Trophoblast cell (in vitro differentiated cells and primary cell): ENCODE data around the gene SPATS1.

Experiments
- DNase-seq, 2 donors: peaks; one replicate each; pipeline ENCODE4 v3.0.0-alpha.2; 2016
- H2AFZ ChIP-seq: 2 replicates; pipeline ENCODE4 v1.6.1; 2013; ENCODE audit warnings: low read length, moderate library complexity, mild to moderate bottlenecking; ENCODE audit not compliant: insufficient read depth, poor library complexity
- H2AK5ac ChIP-seq: 2 replicates; pipeline ENCODE4 v1.6.1; 2013; ENCODE audit warnings: mild to moderate bottlenecking, low read length
- H2BK120ac ChIP-seq: 2 replicates; pipeline ENCODE4 v1.6.1; 2013; ENCODE audit warnings: low read length, mild to moderate bottlenecking, moderate library complexity; ENCODE audit not compliant: insufficient read depth, poor library complexity
- H2BK12ac ChIP-seq: 2 replicates; pipeline ENCODE4 v1.6.1; 2013; ENCODE audit warnings: mild to moderate bottlenecking, low read length, moderate library complexity
- H2BK5ac ChIP-seq: 2 replicates; pipeline ENCODE4 v1.6.1; 2013; ENCODE audit warnings: low read length, low read depth, moderate library complexity, mild to moderate bottlenecking; ENCODE audit not compliant: poor library complexity
- H3K14ac ChIP-seq: 2 replicates; pipeline ENCODE4 v1.6.1; 2013; ENCODE audit warnings: mild to moderate bottlenecking, low read length
- H3K18ac ChIP-seq: 2 replicates; pipeline ENCODE4 v1.6.1; 2013; ENCODE audit warnings: mild to moderate bottlenecking, low read length
- H3K23ac ChIP-seq: 2 replicates; pipeline ENCODE4 v1.6.1; 2013; ENCODE audit warnings: low read length
- H3K27ac ChIP-seq: 2 replicates; pipeline ENCODE4 v1.5.1; 2013; ENCODE audit warnings: low read depth, mild to moderate bottlenecking, inconsistent platforms, low read length, moderate library complexity
- H3K27me3 ChIP-seq: 2 replicates; pipeline ENCODE4 v1.6.1; 2013; ENCODE audit warnings: inconsistent platforms, mild to moderate bottlenecking, low read length, moderate library complexity; ENCODE audit not compliant: insufficient read depth
- H3K36me3 ChIP-seq, 2 experiments: 1 replicate in 1 of 2; 2 replicates in 1 of 2; pipeline ENCODE4 v1.6.1; 2013; ENCODE audit warnings: low read length in 2 of 2, mild to moderate bottlenecking in 2 of 2, moderate library complexity in 1 of 2; ENCODE audit not compliant: insufficient read depth in 2 of 2, control insufficient read depth in 1 of 2
- H3K4ac ChIP-seq: 2 replicates; pipeline ENCODE4 v1.6.1; 2013; ENCODE audit warnings: low read depth, mild to moderate bottlenecking, low read length, moderate library complexity
- H3K4me1 ChIP-seq, 2 experiments: 1 replicate in 1 of 2; 2 replicates in 1 of 2; pipeline ENCODE4 v1.6.1; 2013; ENCODE audit warnings: low read length in 2 of 2, mild to moderate bottlenecking in 2 of 2, moderate library complexity in 1 of 2; ENCODE audit not compliant: insufficient read depth in 2 of 2, control insufficient read depth in 1 of 2
- H3K4me2 ChIP-seq: 2 replicates; pipeline ENCODE4 v1.6.1; 2013; ENCODE audit warnings: inconsistent platforms, mild to moderate bottlenecking, low read length, moderate library complexity
- H3K4me3 ChIP-seq: 2 replicates; pipeline ENCODE4 v1.5.1; 2013; ENCODE audit warnings: mild to moderate bottlenecking, low read depth, low read length, inconsistent platforms
- H3K79me1 ChIP-seq: one replicate; pipeline ENCODE4 v1.6.1; 2013; ENCODE audit warnings: low read length
- H3K79me2 ChIP-seq: 2 replicates; pipeline ENCODE4 v1.6.1; 2013; ENCODE audit warnings: low read length, mild to moderate bottlenecking; ENCODE audit not compliant: control insufficient read depth, insufficient read depth, poor library complexity
- H3K9ac ChIP-seq: 2 replicates; pipeline ENCODE4 v1.6.1; 2013; ENCODE audit warnings: mild to moderate bottlenecking, low read length
- H3K9me3 ChIP-seq: 2 replicates; pipeline ENCODE4 v1.6.1; 2013; ENCODE audit warnings: low read depth, mild to moderate bottlenecking, control low read depth, inconsistent platforms, low read length; ENCODE audit not compliant: insufficient read depth
- H4K12ac ChIP-seq: 2 replicates; pipeline ENCODE4 v1.6.1; 2013; ENCODE audit warnings: low read depth, mild to moderate bottlenecking, low read length, moderate library complexity
- H4K8ac ChIP-seq: 2 replicates; pipeline ENCODE4 v1.6.1; 2013; ENCODE audit warnings: low read depth, mild to moderate bottlenecking, low read length, moderate library complexity
- H4K91ac ChIP-seq: one replicate; pipeline ENCODE4 v1.6.1; 2013; ENCODE audit warnings: low read depth, mild to moderate bottlenecking, low read length, moderate library complexity
- WGBS: extraction: QIAGEN DNeasy Blood & Tissue Kit; methylation state at CpG from one replicate; pipeline ENCODE4 v1.1.7; 2013; ENCODE audit warnings: missing lambda C conversion rate; ENCODE audit not compliant: insufficient read length, insufficient coverage; ENCODE audit errors: extremely low coverage; 5-methylcytosine and 5-hydroxymethylcytosine counted together

Gene SPATS1

GRCh38 chr6:44298055-44298803 lies 44.2 kb upstream of the SPATS1 start:
- no peak overlapping the region for H4K8ac ChIP-seq
- H3K9me3 ChIP-seq = peaks cover 3% of the 10 kb centered on the region
- no peak overlapping the region for H2AK5ac ChIP-seq
- no peak for DNase-seq
- H2BK12ac ChIP-seq = no peak overlapping the region
- H3K4me2 ChIP-seq = peak overlapping the region; percentile 56
- H3K4me3 ChIP-seq = peak overlapping the region; percentile 3
- no peaks in the 10 kb centered on the region for H3K79me1 ChIP-seq
- WGBS = no CpG with 5 or more reads among the region's 20 CpGs
- H3K23ac ChIP-seq = no peak overlapping the region
- no peaks in the 10 kb centered on the region for H3K79me2 ChIP-seq
- H2BK120ac ChIP-seq = no peak overlapping the region
- H4K91ac ChIP-seq = no peak overlapping the region
- no peak overlapping the region for H4K12ac ChIP-seq
- no peak overlapping the region for H3K14ac ChIP-seq
- no peak overlapping the region for H3K4ac ChIP-seq
- peaks cover 26% of the 10 kb centered on the region for H3K27me3 ChIP-seq
- no peak overlapping the region for H2BK5ac ChIP-seq
- peaks cover 31% of the 10 kb centered on the region in 2 experiments for H3K36me3 ChIP-seq
- H3K18ac ChIP-seq = no peak overlapping the region
- no peak overlapping the region for H2AFZ ChIP-seq
- H3K27ac ChIP-seq = no peak overlapping the region
- no peak overlapping the region for H3K9ac ChIP-seq
- H3K4me1 ChIP-seq = peaks cover 4 to 6% of the 10 kb centered on the region in 2 experiments

DNA sequence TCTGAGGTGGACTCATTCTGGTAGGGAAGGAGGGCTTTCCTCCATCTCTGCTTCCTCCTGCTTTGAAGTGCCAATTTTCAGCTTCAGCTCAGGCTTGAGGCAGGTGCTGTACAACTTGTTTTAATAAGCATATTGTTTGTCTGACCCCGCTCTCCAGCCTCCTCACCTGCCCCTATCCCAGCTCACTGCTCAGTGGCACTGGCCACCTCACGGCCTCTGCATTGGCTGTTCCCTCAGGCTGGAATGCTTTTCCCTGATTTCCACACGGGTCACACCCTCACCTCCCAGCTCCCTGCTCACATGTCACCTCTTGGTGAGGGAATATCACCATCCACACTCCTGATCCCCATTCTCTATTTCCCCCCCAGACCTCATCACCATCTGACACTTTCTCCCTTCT lies 43.6 kb upstream of the SPATS1 start:
- DNase-seq = peak; percentile 17 to 52
- no peaks in the 10 kb centered on the region for H3K79me2 ChIP-seq
- peaks cover 3% of the 10 kb centered on the region for H3K9me3 ChIP-seq
- H4K91ac ChIP-seq = no peak overlapping the region
- no peak overlapping the region for H3K27ac ChIP-seq
- H2AFZ ChIP-seq = no peak overlapping the region
- H3K18ac ChIP-seq = no peak overlapping the region
- WGBS = no CpG with 5 or more reads among the region's 3 CpGs
- H4K12ac ChIP-seq = no peak overlapping the region
- no peak overlapping the region for H3K23ac ChIP-seq
- no peak overlapping the region for H2AK5ac ChIP-seq
- H3K27me3 ChIP-seq = peaks cover 26% of the 10 kb centered on the region
- no peak overlapping the region for H2BK120ac ChIP-seq
- H2BK12ac ChIP-seq = no peak overlapping the region
- peaks cover 4 to 6% of the 10 kb centered on the region in 2 experiments for H3K4me1 ChIP-seq
- no peak overlapping the region for H3K4me2 ChIP-seq
- no peaks in the 10 kb centered on the region for H3K79me1 ChIP-seq
- H3K4me3 ChIP-seq = no peak overlapping the region
- H3K9ac ChIP-seq = no peak overlapping the region
- peaks cover 36 to 37% of the 10 kb centered on the region in 2 experiments for H3K36me3 ChIP-seq
- H3K14ac ChIP-seq = no peak overlapping the region
- no peak overlapping the region for H4K8ac ChIP-seq
- no peak overlapping the region for H3K4ac ChIP-seq
- H2BK5ac ChIP-seq = no peak overlapping the region

DNA sequence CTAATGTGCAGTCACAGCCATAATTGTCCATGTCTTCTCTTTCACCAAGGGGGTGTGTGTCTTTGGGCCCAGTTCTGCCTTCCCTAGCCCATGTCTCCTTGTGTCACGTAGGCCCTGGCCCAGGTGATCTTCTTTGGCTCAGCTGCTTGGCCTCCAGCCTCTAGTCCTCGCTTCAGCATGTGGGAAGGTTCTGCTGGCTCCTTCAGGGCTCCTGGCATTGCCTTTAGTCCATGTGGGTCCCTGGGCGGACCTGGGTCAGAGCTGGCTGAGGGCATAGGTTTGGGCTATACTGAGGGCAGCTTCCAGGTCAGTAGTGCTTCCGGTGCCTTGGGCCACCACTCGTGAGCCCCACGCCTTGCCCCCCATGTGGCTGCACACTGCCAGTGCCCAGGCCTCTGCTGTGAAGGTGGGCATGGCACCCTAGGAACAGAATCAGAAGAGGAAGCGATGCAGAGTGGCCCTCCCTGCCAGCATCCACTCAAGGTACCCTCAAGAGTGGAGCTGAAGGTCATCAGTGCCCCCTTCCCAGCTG lies 42.1 kb upstream of the SPATS1 start:
- DNase-seq = no peak
- no CpG with 5 or more reads among the region's 7 CpGs for WGBS
- Histone ChIP-seq H3K9me3 (peaks cover 3% of the 10 kb centered on the region), H2BK12ac (no peak overlapping the region), H3K27ac (no peak overlapping the region), H4K12ac (no peak overlapping the region), H3K9ac (no peak overlapping the region), H3K4me2 (no peak overlapping the region), H3K27me3 (peaks cover 24% of the 10 kb centered on the region), H3K79me2 (no peaks in the 10 kb centered on the region), H3K4me3 (no peak overlapping the region), H3K4me1 (peaks cover 4 to 6% of the 10 kb centered on the region in 2 experiments), H4K91ac (no peak overlapping the region), H2AK5ac (no peak overlapping the region), H3K4ac (no peak overlapping the region), H3K18ac (no peak overlapping the region), H3K79me1 (no peaks in the 10 kb centered on the region), H3K36me3 (peaks cover 51 to 52% of the 10 kb centered on the region in 2 experiments), H4K8ac (no peak overlapping the region), H3K14ac (no peak overlapping the region), H3K23ac (no peak overlapping the region), H2AFZ (no peak overlapping the region), H2BK120ac (no peak overlapping the region), H2BK5ac (no peak overlapping the region)

DNA sequence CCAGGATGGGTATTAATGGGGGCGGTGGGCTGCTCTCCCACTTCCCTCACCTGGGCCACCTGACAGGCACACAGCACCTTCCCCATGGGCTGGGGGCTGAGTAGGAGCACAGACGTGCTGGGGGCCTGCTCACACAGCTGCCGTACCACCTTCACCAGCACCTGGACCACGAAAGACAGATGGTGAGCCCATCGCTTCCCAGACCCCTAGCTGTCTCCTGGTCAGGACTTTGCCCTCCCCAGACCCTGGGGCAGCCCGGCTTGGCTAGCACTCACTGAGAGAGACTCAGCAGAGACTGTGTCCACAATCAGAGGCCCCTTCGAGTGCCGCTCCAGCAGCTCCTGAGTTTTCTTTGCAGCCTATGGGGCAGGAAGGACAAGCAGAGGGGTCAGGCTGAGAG lies 41.3 kb upstream of the SPATS1 start:
- Histone ChIP-seq H2AFZ (no peak overlapping the region), H2BK120ac (no peak overlapping the region), H4K12ac (no peak overlapping the region), H3K27ac (no peak overlapping the region), H3K36me3 (peaks cover 59 to 60% of the 10 kb centered on the region in 2 experiments), H3K9me3 (peaks cover 3% of the 10 kb centered on the region), H3K14ac (no peak overlapping the region), H3K23ac (no peak overlapping the region), H2BK5ac (no peak overlapping the region), H3K4ac (no peak overlapping the region), H3K79me2 (no peaks in the 10 kb centered on the region), H3K18ac (no peak overlapping the region), H2BK12ac (no peak overlapping the region), H2AK5ac (no peak overlapping the region), H3K4me3 (no peak overlapping the region), H3K79me1 (no peaks in the 10 kb centered on the region), H3K27me3 (peaks cover 20% of the 10 kb centered on the region), H3K9ac (no peak overlapping the region), H3K4me1 (peaks cover 4 to 6% of the 10 kb centered on the region in 2 experiments), H3K4me2 (no peak overlapping the region), H4K8ac (no peak overlapping the region), H4K91ac (no peak overlapping the region)
- WGBS = no CpG with 5 or more reads among the region's 8 CpGs
- no peak for DNase-seq
